ENCODE results near the gene MAP1LC3B2.

The MAP1LC3B2 gene

GRCh38 chr12:116538076-116538591 is 21.0 kb upstream of the MAP1LC3B2 start:
- Histone ChIP-seq H3K4me1 (ENCODE audit: insufficient read depth, low read length) (peaks cover 31% of the 10 kb centered on the region), H3K9ac (ENCODE audit: low read depth, low read length) (no peak overlapping the region)

GRCh38 chr12:116538682-116539305 is 20.4 kb upstream of the MAP1LC3B2 start:
- 73% methylated on average over 8 of the region's 8 CpGs for WGBS
- Histone ChIP-seq H3K9me3 (ENCODE audit: insufficient read depth, low read depth, low read length) (no peaks in the 10 kb centered on the region), H3K4me1 (ENCODE audit: insufficient read depth, low read length) (peaks cover 31% of the 10 kb centered on the region), H3K27me3 (ENCODE audit: insufficient read depth, low read length) (no peaks in the 10 kb centered on the region), H3K9ac (ENCODE audit: low read depth, low read length) (no peak overlapping the region), H3K27ac (ENCODE audit: low read depth, low read length) (no peak overlapping the region; the same call in 1 of the 2 replicates), H3K36me3 (ENCODE audit: insufficient read depth, low read length) (no peaks in the 10 kb centered on the region), H3K4me3 (ENCODE audit: low read length) (no peak overlapping the region)

More at GRCh38 chr12:116538076-116538591, 21.0 kb upstream of the MAP1LC3B2 start:
- Histone ChIP-seq H3K4me3 (ENCODE audit: low read length) (no peak overlapping the region), H3K27ac (ENCODE audit: low read depth, low read length) (no peak overlapping the region), H3K9me3 (ENCODE audit: insufficient read depth, low read depth, low read length) (no peaks in the 10 kb centered on the region), H3K27me3 (ENCODE audit: insufficient read depth, low read length) (no peaks in the 10 kb centered on the region), H3K36me3 (ENCODE audit: insufficient read depth, low read length) (no peaks in the 10 kb centered on the region)
- WGBS: 84% methylated on average over 1 of the region's 1 CpG

GRCh38 chr12:116539361-116539771 is 19.8 kb upstream of the MAP1LC3B2 start:
- peaks cover 31% of the 10 kb centered on the region for H3K4me1 ChIP-seq (ENCODE audit: insufficient read depth, low read length)
- H3K27ac ChIP-seq (ENCODE audit: low read depth, low read length): peak overlapping the region; percentile 72; the same call in 1 of the 2 replicates
- no peak overlapping the region for H3K9ac ChIP-seq (ENCODE audit: low read depth, low read length)
- WGBS: 50% methylated on average over 1 of the region's 1 CpG
- no peaks in the 10 kb centered on the region for H3K36me3 ChIP-seq (ENCODE audit: insufficient read depth, low read length)
- H3K4me3 ChIP-seq (ENCODE audit: low read length): no peak overlapping the region
- no peaks in the 10 kb centered on the region for H3K9me3 ChIP-seq (ENCODE audit: insufficient read depth, low read depth, low read length)
- H3K27me3 ChIP-seq (ENCODE audit: insufficient read depth, low read length): no peaks in the 10 kb centered on the region

GRCh38 chr12:116539905-116540482 is 19.2 kb upstream of the MAP1LC3B2 start:
- Histone ChIP-seq H3K9me3 (ENCODE audit: insufficient read depth, low read depth, low read length) (no peaks in the 10 kb centered on the region), H3K4me1 (ENCODE audit: insufficient read depth, low read length) (peaks cover 28% of the 10 kb centered on the region), H3K27me3 (ENCODE audit: insufficient read depth, low read length) (no peaks in the 10 kb centered on the region), H3K9ac (ENCODE audit: low read depth, low read length) (peak overlapping the region; percentile 47; the same call in 1 of the 2 replicates), H3K27ac (ENCODE audit: low read depth, low read length) (peak overlapping the region; percentile 72), H3K36me3 (ENCODE audit: insufficient read depth, low read length) (no peaks in the 10 kb centered on the region), H3K4me3 (ENCODE audit: low read length) (peak overlapping the region; percentile 26)
- 18% methylated on average over 17 of the region's 17 CpGs for WGBS

GRCh38 chr12:116540622-116541152 is 18.5 kb upstream of the MAP1LC3B2 start:
- Histone ChIP-seq H3K9ac (ENCODE audit: low read depth, low read length) (no peak overlapping the region), H3K36me3 (ENCODE audit: insufficient read depth, low read length) (no peaks in the 10 kb centered on the region), H3K9me3 (ENCODE audit: insufficient read depth, low read depth, low read length) (no peaks in the 10 kb centered on the region), H3K4me1 (ENCODE audit: insufficient read depth, low read length) (peaks cover 25% of the 10 kb centered on the region), H3K4me3 (ENCODE audit: low read length) (no peak overlapping the region), H3K27ac (ENCODE audit: low read depth, low read length) (no peak overlapping the region; the same call in 1 of the 2 replicates), H3K27me3 (ENCODE audit: insufficient read depth, low read length) (no peaks in the 10 kb centered on the region)
- 92% methylated on average over 5 of the region's 5 CpGs for WGBS

GRCh38 chr12:116541547-116542344 is 17.4 kb upstream of the MAP1LC3B2 start:
- WGBS: 94% methylated on average over 8 of the region's 8 CpGs
- H3K27me3 ChIP-seq (ENCODE audit: insufficient read depth, low read length): no peaks in the 10 kb centered on the region
- H3K36me3 ChIP-seq (ENCODE audit: insufficient read depth, low read length): no peaks in the 10 kb centered on the region
- H3K4me3 ChIP-seq (ENCODE audit: low read length): no peak overlapping the region
- no peak overlapping the region for H3K27ac ChIP-seq (ENCODE audit: low read depth, low read length)
- H3K9ac ChIP-seq (ENCODE audit: low read depth, low read length): no peak overlapping the region
- H3K9me3 ChIP-seq (ENCODE audit: insufficient read depth, low read depth, low read length): no peaks in the 10 kb centered on the region
- peaks cover 30% of the 10 kb centered on the region for H3K4me1 ChIP-seq (ENCODE audit: insufficient read depth, low read length)

GRCh38 chr12:116542345-116542956 is 16.7 kb upstream of the MAP1LC3B2 start:
- no peaks in the 10 kb centered on the region for H3K9me3 ChIP-seq (ENCODE audit: insufficient read depth, low read depth, low read length)
- H3K9ac ChIP-seq (ENCODE audit: low read depth, low read length): no peak overlapping the region
- H3K36me3 ChIP-seq (ENCODE audit: insufficient read depth, low read length): no peaks in the 10 kb centered on the region
- H3K4me3 ChIP-seq (ENCODE audit: low read length): no peak overlapping the region
- H3K27ac ChIP-seq (ENCODE audit: low read depth, low read length): no peak overlapping the region
- H3K4me1 ChIP-seq (ENCODE audit: insufficient read depth, low read length): peaks cover 30% of the 10 kb centered on the region
- H3K27me3 ChIP-seq (ENCODE audit: insufficient read depth, low read length): no peaks in the 10 kb centered on the region
- WGBS: 90% methylated on average over 15 of the region's 15 CpGs

- WGBS: 87% methylated on average over 5 of the region's 5 CpGs
- Histone ChIP-seq H3K4me3 (ENCODE audit: low read length) (no peak overlapping the region), H3K27me3 (ENCODE audit: insufficient read depth, low read length) (no peaks in the 10 kb centered on the region), H3K36me3 (ENCODE audit: insufficient read depth, low read length) (no peaks in the 10 kb centered on the region), H3K9ac (ENCODE audit: low read depth, low read length) (no peak overlapping the region), H3K27ac (ENCODE audit: low read depth, low read length) (no peak overlapping the region), H3K9me3 (ENCODE audit: insufficient read depth, low read depth, low read length) (no peaks in the 10 kb centered on the region), H3K4me1 (ENCODE audit: insufficient read depth, low read length) (peaks cover 16% of the 10 kb centered on the region)
Observed at GRCh38 chr12:116544656-116545055, 14.5 kb upstream of the MAP1LC3B2 start.

- H3K27ac ChIP-seq (ENCODE audit: low read depth, low read length): no peak overlapping the region
- H3K9me3 ChIP-seq (ENCODE audit: insufficient read depth, low read depth, low read length): no peaks in the 10 kb centered on the region
- WGBS: 92% methylated on average over 5 of the region's 6 CpGs
- no peaks in the 10 kb centered on the region for H3K27me3 ChIP-seq (ENCODE audit: insufficient read depth, low read length)
- H3K4me1 ChIP-seq (ENCODE audit: insufficient read depth, low read length): peaks cover 11% of the 10 kb centered on the region
- no peak overlapping the region for H3K4me3 ChIP-seq (ENCODE audit: low read length)
- H3K36me3 ChIP-seq (ENCODE audit: insufficient read depth, low read length): no peaks in the 10 kb centered on the region
- H3K9ac ChIP-seq (ENCODE audit: low read depth, low read length): no peak overlapping the region
Observed at GRCh38 chr12:116545144-116545543, 14.0 kb upstream of the MAP1LC3B2 start.

GRCh38 chr12:116545936-116546335 is 13.2 kb upstream of the MAP1LC3B2 start:
- no peak overlapping the region for H3K4me3 ChIP-seq (ENCODE audit: low read length)
- H3K4me1 ChIP-seq (ENCODE audit: insufficient read depth, low read length): 0 out of 2 replicates have a peak, but pooled peaks cover 6% of the 10 kb centered on the region
- no peaks in the 10 kb centered on the region for H3K9me3 ChIP-seq (ENCODE audit: insufficient read depth, low read depth, low read length)
- 78% methylated on average over 5 of the region's 6 CpGs for WGBS
- H3K27me3 ChIP-seq (ENCODE audit: insufficient read depth, low read length): no peaks in the 10 kb centered on the region
- H3K27ac ChIP-seq (ENCODE audit: low read depth, low read length): no peak overlapping the region
- H3K36me3 ChIP-seq (ENCODE audit: insufficient read depth, low read length): no peaks in the 10 kb centered on the region
- no peak overlapping the region for H3K9ac ChIP-seq (ENCODE audit: low read depth, low read length)
